Ovary (tissue), 1 donor: ENCODE data around the gene PRTFDC1.

Experiments used
- EP300 ChIP-seq: sonication (generic); formaldehyde crosslinking; IDR thresholded peaks from one replicate; pipeline ENCODE4 v1.6.1; 2017; ENCODE audit warnings: antibody characterized with exemption
- POLR2A ChIP-seq: fragments of 450-650 bp; IDR thresholded peaks from one replicate; pipeline ENCODE4 v1.6.1; 2017; ENCODE audit warnings: antibody characterized with exemption, mild to moderate bottlenecking, moderate library complexity

- TF ChIP-seq EP300: no peak
- TF ChIP-seq POLR2A: no peak
Measured at GRCh38 chr10:24958091-24958720, 5.8 kb upstream of the PRTFDC1 start.
